B cell (primary cell): ENCODE data around the gene FAM78B.

Experiments used
- EZH2 ChIP-seq: IDR thresholded peaks from 2 replicates; pipeline ENCODE4 v1.6.1; 2012; ENCODE audit warnings: borderline replicate concordance, low read depth, mild to moderate bottlenecking, moderate library complexity, low read length; ENCODE audit not compliant: insufficient read depth, poor library complexity, severe bottlenecking
- TF ChIP-seq, protein P1 (sequence below): fragments of 200-600 bp; IDR thresholded peaks from one replicate; pipeline ENCODE4 v1.8.0; 2022; ENCODE audit warnings: antibody characterized with exemption, mild to moderate bottlenecking

DNA sequence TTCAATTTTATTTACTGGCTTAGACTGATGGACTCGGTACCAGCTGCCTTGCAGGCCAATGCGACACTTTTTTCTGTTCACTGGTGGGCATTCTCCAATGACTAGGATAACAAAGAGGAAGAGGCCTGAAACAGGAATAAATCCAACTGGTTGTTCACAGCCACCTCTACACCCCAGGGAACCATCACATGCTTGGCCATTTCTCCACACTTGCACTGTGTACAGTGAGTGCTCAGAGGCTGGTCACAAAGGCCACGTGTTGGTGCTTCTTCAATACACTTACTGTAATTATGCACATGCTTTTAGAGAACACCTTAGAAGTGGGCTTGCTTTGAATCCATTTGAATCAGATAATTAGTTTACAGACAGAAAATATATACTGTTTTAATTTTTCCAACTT lies 113.4 kb downstream of the FAM78B start:
- TF ChIP-seq, protein P1, sequence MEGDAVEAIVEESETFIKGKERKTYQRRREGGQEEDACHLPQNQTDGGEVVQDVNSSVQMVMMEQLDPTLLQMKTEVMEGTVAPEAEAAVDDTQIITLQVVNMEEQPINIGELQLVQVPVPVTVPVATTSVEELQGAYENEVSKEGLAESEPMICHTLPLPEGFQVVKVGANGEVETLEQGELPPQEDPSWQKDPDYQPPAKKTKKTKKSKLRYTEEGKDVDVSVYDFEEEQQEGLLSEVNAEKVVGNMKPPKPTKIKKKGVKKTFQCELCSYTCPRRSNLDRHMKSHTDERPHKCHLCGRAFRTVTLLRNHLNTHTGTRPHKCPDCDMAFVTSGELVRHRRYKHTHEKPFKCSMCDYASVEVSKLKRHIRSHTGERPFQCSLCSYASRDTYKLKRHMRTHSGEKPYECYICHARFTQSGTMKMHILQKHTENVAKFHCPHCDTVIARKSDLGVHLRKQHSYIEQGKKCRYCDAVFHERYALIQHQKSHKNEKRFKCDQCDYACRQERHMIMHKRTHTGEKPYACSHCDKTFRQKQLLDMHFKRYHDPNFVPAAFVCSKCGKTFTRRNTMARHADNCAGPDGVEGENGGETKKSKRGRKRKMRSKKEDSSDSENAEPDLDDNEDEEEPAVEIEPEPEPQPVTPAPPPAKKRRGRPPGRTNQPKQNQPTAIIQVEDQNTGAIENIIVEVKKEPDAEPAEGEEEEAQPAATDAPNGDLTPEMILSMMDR, result no peak
- TF ChIP-seq EZH2, result no peak
